Brain microvascular endothelial cell (primary cell): ENCODE results near the gene ZNF219.
A peak's percentile ranks its signal among the peaks of the same experiment; 100 is the strongest.

Experiments used
- DNase-seq: peaks from one replicate; pipeline ENCODE4 v3.0.0-alpha.2; 2020
- H3K27ac ChIP-seq: fragments of 250-450 bp; sonication (Bioruptor Pico); 2 replicates; pipeline ENCODE4 v1.5.1; 2020; ENCODE audit warnings: mild to moderate bottlenecking, moderate library complexity
- H3K27me3 ChIP-seq: fragments of 250-450 bp; sonication (Bioruptor Pico); replicated peaks from 2 replicates; pipeline ENCODE4 v1.5.1; 2020; ENCODE audit warnings: mild to moderate bottlenecking
- H3K36me3 ChIP-seq: fragments of 250-450 bp; sonication (Bioruptor Pico); replicated peaks from 2 replicates; pipeline ENCODE4 v1.5.1; 2020; ENCODE audit warnings: mild to moderate bottlenecking
- H3K4me3 ChIP-seq: 2 replicates; pipeline ENCODE4 v1.5.1; 2011; ENCODE audit warnings: low read depth, mild to moderate bottlenecking, control low read depth, low read length, moderate library complexity
- in situ Hi-C: cut with HindIII; loops from 2 replicates; pipeline ENCODE4 v1.10.0; 2017; ENCODE audit warnings: low sequenced_read_pairs, low pct_ligation_motif_present
- TF ChIP-seq, protein P1 (sequence below): IDR thresholded peaks from 2 replicates; pipeline ENCODE4 v1.5.1; 2011; ENCODE audit warnings: low read depth, mild to moderate bottlenecking, moderate library complexity, low read length, control low read depth, inconsistent platforms; ENCODE audit errors: missing control alignments

ZNF219 gene

GRCh38 chr14:21096438-21096837 is 2.0 kb downstream of the ZNF219 start:
- in situ Hi-C loops = no loop called here
- Histone ChIP-seq H3K27ac (no peak overlapping the region), H3K27me3 (no peaks in the 10 kb centered on the region), H3K4me3 (no peak overlapping the region), H3K36me3 (no peaks in the 10 kb centered on the region)
- no peak for DNase-seq
- TF ChIP-seq, protein P1, sequence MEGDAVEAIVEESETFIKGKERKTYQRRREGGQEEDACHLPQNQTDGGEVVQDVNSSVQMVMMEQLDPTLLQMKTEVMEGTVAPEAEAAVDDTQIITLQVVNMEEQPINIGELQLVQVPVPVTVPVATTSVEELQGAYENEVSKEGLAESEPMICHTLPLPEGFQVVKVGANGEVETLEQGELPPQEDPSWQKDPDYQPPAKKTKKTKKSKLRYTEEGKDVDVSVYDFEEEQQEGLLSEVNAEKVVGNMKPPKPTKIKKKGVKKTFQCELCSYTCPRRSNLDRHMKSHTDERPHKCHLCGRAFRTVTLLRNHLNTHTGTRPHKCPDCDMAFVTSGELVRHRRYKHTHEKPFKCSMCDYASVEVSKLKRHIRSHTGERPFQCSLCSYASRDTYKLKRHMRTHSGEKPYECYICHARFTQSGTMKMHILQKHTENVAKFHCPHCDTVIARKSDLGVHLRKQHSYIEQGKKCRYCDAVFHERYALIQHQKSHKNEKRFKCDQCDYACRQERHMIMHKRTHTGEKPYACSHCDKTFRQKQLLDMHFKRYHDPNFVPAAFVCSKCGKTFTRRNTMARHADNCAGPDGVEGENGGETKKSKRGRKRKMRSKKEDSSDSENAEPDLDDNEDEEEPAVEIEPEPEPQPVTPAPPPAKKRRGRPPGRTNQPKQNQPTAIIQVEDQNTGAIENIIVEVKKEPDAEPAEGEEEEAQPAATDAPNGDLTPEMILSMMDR = no peak

GRCh38 chr14:21095430-21096205 is 2.8 kb downstream of the ZNF219 start:
- Histone ChIP-seq H3K27ac (no peak overlapping the region), H3K36me3 (no peaks in the 10 kb centered on the region), H3K4me3 (no peak overlapping the region), H3K27me3 (no peaks in the 10 kb centered on the region)
- DNase-seq = no peak
- in situ Hi-C loops = no loop called here
- TF ChIP-seq, protein P1 = no peak

DNA sequence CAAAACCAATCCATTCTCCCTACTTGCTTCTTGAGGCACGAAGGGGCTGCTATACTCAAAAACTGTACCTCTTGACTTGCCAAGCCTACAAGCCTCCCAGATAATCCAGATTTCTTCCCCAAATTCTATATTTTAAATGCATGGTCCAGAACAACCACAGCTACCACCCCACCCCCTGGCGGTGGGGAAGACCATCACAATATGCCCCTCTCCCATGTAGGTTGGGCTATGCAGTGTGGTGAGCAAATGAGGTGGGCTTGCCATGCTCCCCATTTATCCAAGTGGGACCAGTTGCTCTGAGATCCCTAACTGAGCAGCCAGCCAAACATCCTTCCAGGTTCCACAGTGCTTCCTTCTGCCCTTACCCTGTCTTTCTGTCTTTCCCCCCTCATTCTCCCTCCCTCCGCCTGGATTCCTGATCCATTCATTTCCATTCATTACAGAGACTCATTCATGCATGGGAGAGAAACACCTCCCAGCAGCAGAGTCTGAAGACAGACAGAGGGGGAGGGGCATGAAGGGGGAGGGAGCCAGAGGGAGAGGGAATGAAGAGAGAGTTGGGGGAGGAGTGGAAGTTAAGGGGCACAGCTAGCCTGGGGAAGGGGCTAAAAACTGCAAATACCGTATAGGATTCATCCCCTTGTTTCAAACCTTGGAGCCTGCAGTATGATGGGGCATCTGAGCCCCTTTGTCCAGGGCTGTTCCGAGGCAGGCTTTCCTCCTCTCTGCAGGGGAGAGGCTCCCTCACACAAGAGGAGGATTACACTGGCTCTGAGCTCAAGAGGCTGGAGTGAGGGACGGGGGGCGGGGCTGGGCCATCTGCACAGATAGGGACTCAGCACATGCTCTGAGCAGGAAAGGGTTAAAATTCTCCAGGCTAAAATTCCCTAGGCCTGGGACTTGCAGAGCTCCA is 4.4 kb downstream of the ZNF219 start:
- no peak for DNase-seq
- Histone ChIP-seq H3K4me3 (no peak overlapping the region), H3K36me3 (peaks cover 2% of the 10 kb centered on the region), H3K27ac (no peak overlapping the region), H3K27me3 (no peaks in the 10 kb centered on the region)
- in situ Hi-C loops = no loop called here
- TF ChIP-seq, protein P1 = peak; percentile 67

DNA sequence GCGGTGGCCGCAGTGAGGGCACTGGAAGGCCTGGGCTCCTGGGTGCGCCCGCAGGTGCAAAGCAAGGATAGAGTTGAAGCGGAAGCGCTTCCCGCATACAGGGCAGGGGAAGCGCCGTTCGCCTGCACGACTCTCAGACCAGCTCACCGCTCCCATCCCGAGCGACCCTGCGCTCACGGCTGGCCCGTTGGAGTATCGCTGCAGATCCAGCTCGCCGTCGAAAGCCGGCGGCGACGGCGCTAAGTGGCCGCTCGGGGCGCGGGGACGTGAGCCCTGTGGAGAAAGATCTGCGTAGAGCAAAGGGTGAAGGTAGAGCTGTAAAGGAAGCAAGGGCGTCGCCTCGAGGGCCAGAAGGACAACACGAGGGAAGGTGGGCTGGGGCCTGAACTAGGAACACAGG is 5.4 kb downstream of the ZNF219 start:
- in situ Hi-C loops = no loop called here
- no peak overlapping the region for H3K27ac ChIP-seq
- TF ChIP-seq, protein P1 = no peak
- no peak for DNase-seq
- peaks cover 7% of the 10 kb centered on the region for H3K36me3 ChIP-seq
- H3K4me3 ChIP-seq = no peak overlapping the region
- H3K27me3 ChIP-seq = no peaks in the 10 kb centered on the region

DNA sequence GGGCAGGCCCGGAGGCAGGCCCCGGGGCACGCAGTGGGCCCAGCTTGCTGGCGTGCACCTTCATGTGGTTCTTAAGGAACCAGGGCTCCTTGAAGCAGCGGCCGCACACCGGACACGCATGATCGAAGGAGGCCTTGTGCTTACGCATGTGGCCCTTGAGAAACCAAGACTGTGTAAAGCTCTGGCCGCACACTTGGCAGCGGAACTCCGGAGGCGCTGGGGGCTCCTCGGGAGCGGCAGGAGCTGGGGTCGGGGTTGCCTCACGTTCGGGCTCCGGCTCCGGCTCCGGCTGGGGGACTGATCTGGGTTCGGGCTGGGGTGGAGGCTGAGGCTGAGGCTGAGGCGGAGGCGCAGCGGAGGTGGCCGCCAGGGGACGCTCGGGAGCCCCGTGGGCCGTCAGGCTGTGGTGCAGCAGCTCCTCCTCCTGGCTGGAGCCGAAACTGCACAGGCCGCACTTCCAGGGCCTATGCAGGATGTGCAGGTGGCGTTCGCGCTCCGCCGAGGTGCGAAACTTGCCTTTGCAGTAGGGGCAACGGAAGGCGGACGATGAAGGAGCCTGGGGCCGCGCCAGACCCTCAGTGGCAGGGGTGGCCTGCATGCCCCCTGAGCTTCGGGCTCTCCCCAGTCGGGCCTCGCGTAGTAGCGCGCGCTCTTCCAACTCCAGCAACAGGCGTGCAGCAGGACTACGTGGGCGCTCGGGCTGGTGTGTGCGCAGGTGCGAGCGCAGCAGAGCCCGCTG is 6.0 kb downstream of the ZNF219 start:
- Histone ChIP-seq H3K27me3 (no peaks in the 10 kb centered on the region), H3K4me3 (no peak overlapping the region), H3K36me3 (peaks cover 7% of the 10 kb centered on the region), H3K27ac (no peak overlapping the region)
- DNase-seq = peak; percentile 61
- TF ChIP-seq, protein P1 = peak; percentile 100
- in situ Hi-C loops = no loop called here
